ENCODE data around the gene FAM200A.
"Not testable (repeated sequence)": the region's sequence is repeated elsewhere in the genome, so short reads cannot be mapped to it uniquely, and the experiment has no call there.

The FAM200A gene

GRCh38 chr7:99553039-99553438 lies 1.1 kb upstream of the FAM200A start:
- no peak overlapping the region for H4K91ac ChIP-seq (ENCODE audit: low read depth, low read length, poor library complexity)
- peaks cover 11% of the 10 kb centered on the region for H3K79me1 ChIP-seq (ENCODE audit: low read depth, low read length)
- H3K36me3 ChIP-seq (replicated peaks in 1 of 2; ENCODE audit: control insufficient read depth in 2 of 2, insufficient read depth in 2 of 2, low read length in 2 of 2): peaks cover 13 to 46% of the 10 kb centered on the region in 2 donors
- peaks cover 6 to 8% of the 10 kb centered on the region in 2 donors for H3K4me1 ChIP-seq (ENCODE audit: control insufficient read depth in 2 of 2, insufficient read depth in 1 of 2, low read depth in 1 of 2, low read length in 2 of 2)
- no peaks in the 10 kb centered on the region for H3K27me3 ChIP-seq (ENCODE audit: control insufficient read depth in 3 of 3, insufficient read depth in 3 of 3, low read depth in 1 of 3, low read length in 3 of 3)
- WGBS, 2 donors (ENCODE audit: extremely low coverage in 2 of 2, insufficient read length in 2 of 2, insufficient replicate concordance in 1 of 2): no CpG with 5 or more reads among the region's 4 CpGs
- H2BK12ac ChIP-seq (ENCODE audit: low read length): no peak overlapping the region
- no peak overlapping the region for H3K9ac ChIP-seq (ENCODE audit: low read depth, low read length, poor library complexity)
- no peak overlapping the region for H3K18ac ChIP-seq (ENCODE audit: low read length)
- no peak overlapping the region for H2AK5ac ChIP-seq (ENCODE audit: low read depth, low read length)
- no peak overlapping the region for H2BK15ac ChIP-seq (ENCODE audit: low read length)
- H3K14ac ChIP-seq (ENCODE audit: low read length): no peak overlapping the region
- H3K4me3 ChIP-seq (ENCODE audit: low read length in 2 of 2): no peak overlapping the region
- H4K8ac ChIP-seq (ENCODE audit: low read depth, low read length): no peak overlapping the region
- no peak overlapping the region for H3K4ac ChIP-seq (ENCODE audit: low read length)
- no peak overlapping the region for H2BK120ac ChIP-seq (ENCODE audit: low read depth, low read length)
- H3K4me2 ChIP-seq (ENCODE audit: insufficient read depth, low read length, poor library complexity, severe bottlenecking): no peak overlapping the region
- no peak overlapping the region for H2AFZ ChIP-seq (ENCODE audit: low read length)
- no peak overlapping the region for H3K27ac ChIP-seq (replicated peaks; ENCODE audit: low read length)
- H3K23ac ChIP-seq (ENCODE audit: low read depth, low read length, poor library complexity): no peak overlapping the region
- DNase-seq (ENCODE audit: low spot score): no peak
- H2BK5ac ChIP-seq (ENCODE audit: low read length): no peak overlapping the region
- H3K9me3 ChIP-seq (replicated peaks in 1 of 2; ENCODE audit: control insufficient read depth in 2 of 2, insufficient read depth in 1 of 2, low read depth in 1 of 2, low read length in 2 of 2): peaks cover 4 to 5% of the 10 kb centered on the region in 2 donors

- no CpG with 5 or more reads among the region's 15 CpGs for whole genome bisulfite sequencing, 2 donors (ENCODE audit: extremely low coverage in 2 of 2, insufficient read length in 2 of 2, insufficient replicate concordance in 1 of 2)
- Histone ChIP-seq H3K9me3 (replicated peaks in 1 of 2; ENCODE audit: control insufficient read depth in 2 of 2, insufficient read depth in 1 of 2, low read depth in 1 of 2, low read length in 2 of 2) (peaks cover 10 to 11% of the 10 kb centered on the region in 2 donors), H4K8ac (ENCODE audit: low read depth, low read length) (no peak overlapping the region), H3K4me2 (ENCODE audit: insufficient read depth, low read length, poor library complexity, severe bottlenecking) (peak overlapping the region; percentile 71), H3K4me3 (ENCODE audit: low read length in 2 of 2) (peak overlapping the region; percentile 89 to 96), H3K4me1 (ENCODE audit: control insufficient read depth in 2 of 2, insufficient read depth in 1 of 2, low read depth in 1 of 2, low read length in 2 of 2) (peaks cover 0 to 2% of the 10 kb centered on the region in 2 donors), H4K91ac (ENCODE audit: low read depth, low read length, poor library complexity) (no peak overlapping the region), H3K36me3 (replicated peaks in 1 of 2; ENCODE audit: control insufficient read depth in 2 of 2, insufficient read depth in 2 of 2, low read length in 2 of 2) (peaks cover 17 to 52% of the 10 kb centered on the region in 2 donors), H2AK5ac (ENCODE audit: low read depth, low read length) (no peak overlapping the region), H3K18ac (ENCODE audit: low read length) (no peak overlapping the region), H3K23ac (ENCODE audit: low read depth, low read length, poor library complexity) (no peak overlapping the region), H3K27ac (replicated peaks; ENCODE audit: low read length) (no peak overlapping the region), H2BK120ac (ENCODE audit: low read depth, low read length) (no peak overlapping the region), H3K4ac (ENCODE audit: low read length) (no peak overlapping the region), H2BK12ac (ENCODE audit: low read length) (no peak overlapping the region), H3K14ac (ENCODE audit: low read length) (no peak overlapping the region), H2AFZ (ENCODE audit: low read length) (peak overlapping the region; percentile 88), H3K27me3 (ENCODE audit: control insufficient read depth in 3 of 3, insufficient read depth in 3 of 3, low read depth in 1 of 3, low read length in 3 of 3) (no peaks in the 10 kb centered on the region), H3K79me1 (ENCODE audit: low read depth, low read length) (peaks cover 5% of the 10 kb centered on the region), H2BK5ac (ENCODE audit: low read length) (peak overlapping the region; percentile 14), H3K9ac (ENCODE audit: low read depth, low read length, poor library complexity) (peak overlapping the region; percentile 96), H2BK15ac (ENCODE audit: low read length) (no peak overlapping the region)
- no peak for DNase-seq (ENCODE audit: low spot score)
Observed at GRCh38 chr7:99551334-99551733, 580 bp downstream of the FAM200A start.

- not testable (repeated sequence) for H3K4me3 ChIP-seq (ENCODE audit: low read length in 2 of 2); H2BK120ac ChIP-seq (ENCODE audit: low read depth, low read length); H3K18ac ChIP-seq (ENCODE audit: low read length); H4K8ac ChIP-seq (ENCODE audit: low read depth, low read length); H2AK5ac ChIP-seq (ENCODE audit: low read depth, low read length); H3K4ac ChIP-seq (ENCODE audit: low read length); H3K9ac ChIP-seq (ENCODE audit: low read depth, low read length, poor library complexity); H2BK5ac ChIP-seq (ENCODE audit: low read length); DNase-seq (ENCODE audit: low spot score); H3K4me2 ChIP-seq (ENCODE audit: insufficient read depth, low read length, poor library complexity, severe bottlenecking); H4K91ac ChIP-seq (ENCODE audit: low read depth, low read length, poor library complexity); H3K23ac ChIP-seq (ENCODE audit: low read depth, low read length, poor library complexity); H2BK15ac ChIP-seq (ENCODE audit: low read length); H2AFZ ChIP-seq (ENCODE audit: low read length); H3K27me3 ChIP-seq (ENCODE audit: control insufficient read depth in 3 of 3, insufficient read depth in 3 of 3, low read depth in 1 of 3, low read length in 3 of 3); H3K79me1 ChIP-seq (ENCODE audit: low read depth, low read length); H2BK12ac ChIP-seq (ENCODE audit: low read length); H3K14ac ChIP-seq (ENCODE audit: low read length); H3K4me1 ChIP-seq (ENCODE audit: control insufficient read depth in 2 of 2, insufficient read depth in 1 of 2, low read depth in 1 of 2, low read length in 2 of 2); H3K27ac ChIP-seq (replicated peaks; ENCODE audit: low read length)
- Histone ChIP-seq H3K36me3 (replicated peaks in 1 of 2; ENCODE audit: control insufficient read depth in 2 of 2, insufficient read depth in 2 of 2, low read length in 2 of 2) (peaks cover 11 to 53% of the 10 kb centered on the region in 2 donors), H3K9me3 (replicated peaks in 1 of 2; ENCODE audit: control insufficient read depth in 2 of 2, insufficient read depth in 1 of 2, low read depth in 1 of 2, low read length in 2 of 2) (peaks cover 13 to 14% of the 10 kb centered on the region in 2 donors)
- no CpG with 5 or more reads among the region's 2 CpGs for WGBS, 2 donors (ENCODE audit: extremely low coverage in 2 of 2, insufficient read length in 2 of 2, insufficient replicate concordance in 1 of 2)
Observed at GRCh38 chr7:99549545-99549944, 2.4 kb downstream of the FAM200A start.

GRCh38 chr7:99545308-99545707 lies 6.6 kb downstream of the FAM200A start:
- H3K27ac ChIP-seq (replicated peaks; ENCODE audit: low read length); H2AK5ac ChIP-seq (ENCODE audit: low read depth, low read length); DNase-seq (ENCODE audit: low spot score); H3K27me3 ChIP-seq (ENCODE audit: control insufficient read depth in 3 of 3, insufficient read depth in 3 of 3, low read depth in 1 of 3, low read length in 3 of 3); H2BK15ac ChIP-seq (ENCODE audit: low read length); H2BK12ac ChIP-seq (ENCODE audit: low read length); H3K79me1 ChIP-seq (ENCODE audit: low read depth, low read length); H3K4ac ChIP-seq (ENCODE audit: low read length); H3K18ac ChIP-seq (ENCODE audit: low read length); H3K14ac ChIP-seq (ENCODE audit: low read length); H3K4me1 ChIP-seq (ENCODE audit: control insufficient read depth in 2 of 2, insufficient read depth in 1 of 2, low read depth in 1 of 2, low read length in 2 of 2); H3K4me2 ChIP-seq (ENCODE audit: insufficient read depth, low read length, poor library complexity, severe bottlenecking); H3K4me3 ChIP-seq (ENCODE audit: low read length in 2 of 2); H4K8ac ChIP-seq (ENCODE audit: low read depth, low read length); H2BK5ac ChIP-seq (ENCODE audit: low read length); H3K23ac ChIP-seq (ENCODE audit: low read depth, low read length, poor library complexity); H2AFZ ChIP-seq (ENCODE audit: low read length); H3K9ac ChIP-seq (ENCODE audit: low read depth, low read length, poor library complexity); H2BK120ac ChIP-seq (ENCODE audit: low read depth, low read length); H4K91ac ChIP-seq (ENCODE audit: low read depth, low read length, poor library complexity): not testable (repeated sequence)
- WGBS, 2 donors (ENCODE audit: extremely low coverage in 2 of 2, insufficient read length in 2 of 2, insufficient replicate concordance in 1 of 2): no CpG with 5 or more reads among the region's 5 CpGs
- H3K36me3 ChIP-seq (replicated peaks in 1 of 2; ENCODE audit: control insufficient read depth in 2 of 2, insufficient read depth in 2 of 2, low read length in 2 of 2): peaks cover 7 to 52% of the 10 kb centered on the region in 2 donors
- H3K9me3 ChIP-seq (replicated peaks in 1 of 2; ENCODE audit: control insufficient read depth in 2 of 2, insufficient read depth in 1 of 2, low read depth in 1 of 2, low read length in 2 of 2): peaks cover 19 to 29% of the 10 kb centered on the region in 2 donors
